Measurements from ENCODE around the gene ADO.

DNA sequence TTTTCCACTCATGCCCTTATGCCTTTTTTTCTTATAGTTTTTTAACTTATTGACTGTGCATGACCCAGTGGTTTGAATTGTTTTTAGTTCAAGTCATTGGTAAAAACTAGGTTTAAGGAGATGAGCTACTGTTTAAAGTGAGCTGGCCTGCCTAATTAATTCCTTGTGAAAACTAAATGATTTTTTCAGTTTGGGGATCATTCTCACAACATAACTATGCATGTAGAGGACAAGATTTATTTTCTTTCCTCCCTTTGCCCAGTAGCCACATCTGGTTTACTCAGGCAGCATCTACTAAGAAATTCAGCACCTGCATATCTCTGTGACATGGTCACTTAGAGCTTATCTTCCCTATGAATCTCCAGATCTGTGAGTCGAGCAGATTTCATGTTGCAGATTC, 1.7 kb downstream of the ADO start:
- TF ChIP-seq, protein P1, sequence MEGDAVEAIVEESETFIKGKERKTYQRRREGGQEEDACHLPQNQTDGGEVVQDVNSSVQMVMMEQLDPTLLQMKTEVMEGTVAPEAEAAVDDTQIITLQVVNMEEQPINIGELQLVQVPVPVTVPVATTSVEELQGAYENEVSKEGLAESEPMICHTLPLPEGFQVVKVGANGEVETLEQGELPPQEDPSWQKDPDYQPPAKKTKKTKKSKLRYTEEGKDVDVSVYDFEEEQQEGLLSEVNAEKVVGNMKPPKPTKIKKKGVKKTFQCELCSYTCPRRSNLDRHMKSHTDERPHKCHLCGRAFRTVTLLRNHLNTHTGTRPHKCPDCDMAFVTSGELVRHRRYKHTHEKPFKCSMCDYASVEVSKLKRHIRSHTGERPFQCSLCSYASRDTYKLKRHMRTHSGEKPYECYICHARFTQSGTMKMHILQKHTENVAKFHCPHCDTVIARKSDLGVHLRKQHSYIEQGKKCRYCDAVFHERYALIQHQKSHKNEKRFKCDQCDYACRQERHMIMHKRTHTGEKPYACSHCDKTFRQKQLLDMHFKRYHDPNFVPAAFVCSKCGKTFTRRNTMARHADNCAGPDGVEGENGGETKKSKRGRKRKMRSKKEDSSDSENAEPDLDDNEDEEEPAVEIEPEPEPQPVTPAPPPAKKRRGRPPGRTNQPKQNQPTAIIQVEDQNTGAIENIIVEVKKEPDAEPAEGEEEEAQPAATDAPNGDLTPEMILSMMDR (IDR thresholded peaks at IDR 0.05) = no peak
- TF ChIP-seq POLR2A (IDR thresholded peaks at IDR 0.05) = no peak

All from body of pancreas (tissue), 4 donors.